K562 (cell line): ENCODE results near the gene RHOA. TPM values are rescaled to one million over a fixed set of nuclear protein-coding genes. Genes with fewer than 3 reads are reported as not detected.

Experiments used
- ATAC-seq: fragments of 200-7000 bp; cut with Tn5 transposase; 3 replicates; pipeline ENCODE4 v1.9.1; 2020; ENCODE audit warnings: moderate library complexity
- BruUV-seq: library from RNA; stranded (reverse); fragments of 400-500 nt; replicated peaks from 2 replicates; lab custom pipeline; 2021; lab: Mats Ljungman, UMichigan
- CTCF ChIA-PET: fragments of 300-600 bp; formaldehyde crosslinking; extraction: SDS; loops from one replicate; lab custom pipeline; 2021; ENCODE audit warnings: low intra/inter-chr PET ratio; lab: Yijun Ruan, JAX
- POLR2A ChIA-PET: fragments of 300-600, 350-650 bp; sonication (Branson Sonifier 250); formaldehyde crosslinking; extraction: SDS; loops from one replicate; lab custom pipeline; 2021; ENCODE audit warnings: antibody characterized with exemption, inconsistent platforms; lab: Yijun Ruan, JAX
- DNase-seq, 4 experiments: peaks; one replicate each; pipeline versions ENCODE4 v3.0.0 to v3.0.0-alpha.2; 2011 to 2018; ENCODE audit warnings: low spot score in 3 of 4, mixed read lengths in 3 of 4; ENCODE audit errors: extremely low read depth in 1 of 4
- FAIRE-seq: peaks from 2 replicates; lab custom pipeline; 2011; peaks lifted over from hg19 to GRCh38; lab: Jason Lieb, UNC
- H2AFZ ChIP-seq: 2 replicates; pipeline ENCODE4 v1.6.0; 2011; ENCODE audit warnings: low read depth, low read length, control low read depth, inconsistent platforms
- H3K27ac ChIP-seq: fragments of 200-600 bp; 3 replicates; pipeline ENCODE4 v1.8.0; 2011; ENCODE audit warnings: low read depth, mild to moderate bottlenecking, control low read depth, inconsistent platforms, low read length, moderate library complexity, mixed read lengths; ENCODE audit errors: extremely low read depth
- H3K27me3 ChIP-seq, 2 experiments: fragments of 300-600 bp in 1 of 2; 2 replicates in 1 of 2; 3 replicates in 1 of 2; pipeline versions ENCODE4 v1.6.0 to v1.8.0; 2011; ENCODE audit warnings: inconsistent platforms in 2 of 2, low read length in 2 of 2, mild to moderate bottlenecking in 1 of 2, mixed read lengths in 1 of 2, moderate library complexity in 1 of 2; ENCODE audit not compliant: control insufficient read depth in 2 of 2, insufficient read depth in 2 of 2
- H3K36me3 ChIP-seq: fragments of 300-600 bp; 3 replicates; pipeline ENCODE4 v1.8.0; 2011; ENCODE audit warnings: mild to moderate bottlenecking, low read length, inconsistent platforms; ENCODE audit not compliant: control insufficient read depth, insufficient read depth
- H3K4me1 ChIP-seq, 2 experiments: fragments of 200-600 bp in 1 of 2; replicated peaks in 1 of 2; 2 replicates in 1 of 2; 3 replicates in 1 of 2; pipeline versions ENCODE4 v1.5.1 to v1.8.0; 2011; ENCODE audit warnings: inconsistent platforms in 2 of 2, low read length in 2 of 2, mild to moderate bottlenecking in 1 of 2, mixed read lengths in 1 of 2, moderate library complexity in 1 of 2; ENCODE audit not compliant: control insufficient read depth in 2 of 2, insufficient read depth in 2 of 2
- H3K4me2 ChIP-seq: 2 replicates; pipeline ENCODE4 v1.6.1; 2011; ENCODE audit warnings: low read length, control low read depth, inconsistent platforms, mixed read lengths; ENCODE audit not compliant: insufficient read depth
- H3K4me3 ChIP-seq: fragments of 200-600 bp; sonication (generic), shearing (Covaris generic); 2 replicates; pipeline ENCODE4 v1.5.1; 2016; ENCODE audit warnings: control low read depth, inconsistent platforms
- H3K79me2 ChIP-seq: fragments of 200-600 bp; 3 replicates; pipeline ENCODE4 v1.8.0; 2011; ENCODE audit warnings: low read length, inconsistent platforms; ENCODE audit not compliant: control insufficient read depth, insufficient read depth
- H3K9ac ChIP-seq, 2 experiments: 2 replicates each; pipeline versions ENCODE4 v1.6.0 to v1.6.1; 2011; ENCODE audit warnings: low read depth in 2 of 2, low read length in 2 of 2, control low read depth in 1 of 2, inconsistent platforms in 1 of 2, mild to moderate bottlenecking in 1 of 2, mixed read lengths in 1 of 2; ENCODE audit not compliant: insufficient read depth in 1 of 2
- H3K9me1 ChIP-seq: one replicate; pipeline ENCODE4 v1.6.0; 2011; ENCODE audit warnings: inconsistent platforms, mild to moderate bottlenecking, low read length, moderate library complexity; ENCODE audit not compliant: control insufficient read depth, insufficient read depth
- H3K9me3 ChIP-seq: replicated peaks from 2 replicates; pipeline ENCODE4 v1.5.1; 2011; ENCODE audit warnings: low read depth, low read length, inconsistent platforms; ENCODE audit not compliant: control insufficient read depth, insufficient read depth
- H4K20me1 ChIP-seq: replicated peaks from 2 replicates; pipeline ENCODE4 v1.6.1; 2011; ENCODE audit warnings: low read length, inconsistent platforms, mixed read lengths; ENCODE audit not compliant: control insufficient read depth, insufficient read depth
- ARNT ChIP-seq, 2 experiments: fragments of 450-650 bp; IDR thresholded peaks; 2 replicates each; pipeline ENCODE4 v1.6.1; 2016; ENCODE audit warnings: mild to moderate bottlenecking in 1 of 2
- DNMT1 ChIP-seq: fragments of 450-650 bp; IDR thresholded peaks from 2 replicates; pipeline ENCODE4 v1.6.1; 2016; ENCODE audit warnings: antibody characterized with exemption, mild to moderate bottlenecking
- HNRNPLL ChIP-seq: fragments of 200-400 bp; formaldehyde crosslinking; IDR thresholded peaks from 2 replicates; pipeline ENCODE4 v1.6.1; 2017; ENCODE audit warnings: low read length, low read depth, mild to moderate bottlenecking; ENCODE audit not compliant: poor library complexity, severe bottlenecking
- KLF1 ChIP-seq: fragments of 450-650 bp; IDR thresholded peaks from 2 replicates; pipeline ENCODE4 v1.6.1; 2016; ENCODE audit warnings: missing genetic modification characterization, missing compliant biosample characterization
- NR4A1 ChIP-seq, 2 experiments: fragments of 250-450 bp in 1 of 2; fragments of 450-650 bp in 1 of 2; sonication (Bioruptor Pico) in 1 of 2; IDR thresholded peaks; 2 replicates each; pipeline versions ENCODE4 v1.4.0 to v1.6.1; 2016 to 2020; ENCODE audit warnings: mild to moderate bottlenecking in 2 of 2, missing compliant biosample characterization in 1 of 2, missing genetic modification characterization in 1 of 2, moderate library complexity in 1 of 2
- PHB2 ChIP-seq: fragments of 450-650 bp; IDR thresholded peaks from 2 replicates; pipeline ENCODE4 v1.6.1; 2017; ENCODE audit warnings: low read depth
- RNF2 ChIP-seq: sonication (generic); IDR thresholded peaks from 2 replicates; pipeline ENCODE4 v1.6.1; 2016
- SMAD1 ChIP-seq: fragments of 150-350 bp; IDR thresholded peaks from 2 replicates; pipeline ENCODE4 v1.6.1; 2014; ENCODE audit warnings: low read length, low read depth; ENCODE audit not compliant: partially characterized antibody
- SNAPC5 ChIP-seq: fragments of 250-450 bp; sonication (Bioruptor Pico); IDR thresholded peaks from 2 replicates; pipeline ENCODE4 v1.8.0; 2021; ENCODE audit warnings: moderate library complexity, mild to moderate bottlenecking, inconsistent platforms
- YBX1 ChIP-seq: fragments of 450-650 bp; IDR thresholded peaks from 2 replicates; pipeline ENCODE4 v1.7.1; 2016; ENCODE audit warnings: mild to moderate bottlenecking
- ZBTB26 ChIP-seq: fragments of 450-650 bp; formaldehyde crosslinking; IDR thresholded peaks from 2 replicates; pipeline ENCODE4 v1.4.0; 2022; ENCODE audit warnings: missing genetic modification characterization
- ZBTB43 ChIP-seq: sonication (generic); formaldehyde crosslinking; IDR thresholded peaks from 2 replicates; pipeline ENCODE4 v1.8.0; 2023; ENCODE audit warnings: mild to moderate bottlenecking, missing genetic modification reagents
- ZNF134 ChIP-seq: fragments of 250-450 bp; sonication (Bioruptor Pico); conservative IDR thresholded peaks from 2 replicates; pipeline ENCODE4 v1.4.0; 2020
- ZNF174 ChIP-seq: fragments of 250-450 bp; sonication (Bioruptor Pico); IDR thresholded peaks from 2 replicates; pipeline ENCODE4 v1.4.0; 2020; ENCODE audit warnings: mild to moderate bottlenecking
- ZNF23 ChIP-seq: fragments of 250-450 bp; sonication (Bioruptor Pico); IDR thresholded peaks from 2 replicates; pipeline ENCODE4 v1.4.0; 2020; ENCODE audit warnings: mild to moderate bottlenecking
- ZNF354B ChIP-seq: fragments of 250-450 bp; sonication (Bioruptor Pico); IDR thresholded peaks from 2 replicates; pipeline ENCODE4 v1.4.0; 2020
- WGBS: fragments of 100-300 bp; shearing (Covaris generic); methylation state at CpG from one replicate; pipeline ENCODE4 v1.1.6; 2016; ENCODE audit warnings: low coverage, mixed read lengths; ENCODE audit not compliant: insufficient coverage; ENCODE audit errors: missing lambda C conversion rate; 5-methylcytosine and 5-hydroxymethylcytosine counted together
- in situ Hi-C: fragments of 300-500 bp; cut with MboI; formaldehyde crosslinking; loops from 4 replicates; pipeline ENCODE4 v1.15.0; 2018; ENCODE audit warnings: inconsistent platforms, mixed read lengths
- intact Hi-C: fragments of 100-400 bp; cut with micrococcal nuclease; formaldehyde crosslinking; loops from 2 replicates; pipeline ENCODE4 v1.14.2; 2022
- polyA plus RNA-seq, 8 experiments: library from polyadenylated mRNA; depleted of rRNA in 4 of 8; stranded (reverse) in 5 of 8; unstranded in 3 of 8; fragments of >200 nt; fragmentation: Nextera tagmentation in 2 of 8; fragmentation: Illumina TruSeq in 1 of 8; extraction: Ambion mirVana in 2 of 8; extraction: Trizol in 1 of 8; gene quantifications; 2 replicates each; pipeline versions ENCODE4 v1.2.1 to v1.2.3, GENCODE V29; 2011 to 2014; ENCODE audit warnings: inconsistent platforms in 1 of 8, missing spikeins in 1 of 8
- total RNA-seq, 7 experiments: library from RNA; depleted of rRNA in 6 of 7; stranded (reverse); fragments of >200 nt in 6 of 7; fragmentation: Illumina TruSeq in 2 of 7; extraction: Trizol in 2 of 7; gene quantifications; 2 replicates each; pipeline versions ENCODE4 v1.2.1 to v1.2.3, GENCODE V29; 2011 to 2021; ENCODE audit warnings: low replicate concordance in 1 of 7
- TF ChIP-seq, protein P1 (sequence below): sonication (generic); formaldehyde crosslinking; IDR thresholded peaks from 2 replicates; pipeline ENCODE4 v1.8.0; 2022; ENCODE audit warnings: mild to moderate bottlenecking, low read depth, missing genetic modification reagents
- TF ChIP-seq, protein P2 (sequence below), 2 experiments: fragments of 450-650 bp in 1 of 2; sonication (generic) in 1 of 2; formaldehyde crosslinking; conservative IDR thresholded peaks; 2 replicates each; pipeline versions ENCODE4 v1.4.0 to v1.8.1; 2020 to 2022; ENCODE audit warnings: mild to moderate bottlenecking in 1 of 2, missing genetic modification reagents in 1 of 2

Gene RHOA
- total and polyA plus RNA-seq, 9 of the 15 experiments (the other 6 are each of a cell fraction or from before 2014, with no cell fraction given) = 136 to 540 (median 236) TPM

DNA sequence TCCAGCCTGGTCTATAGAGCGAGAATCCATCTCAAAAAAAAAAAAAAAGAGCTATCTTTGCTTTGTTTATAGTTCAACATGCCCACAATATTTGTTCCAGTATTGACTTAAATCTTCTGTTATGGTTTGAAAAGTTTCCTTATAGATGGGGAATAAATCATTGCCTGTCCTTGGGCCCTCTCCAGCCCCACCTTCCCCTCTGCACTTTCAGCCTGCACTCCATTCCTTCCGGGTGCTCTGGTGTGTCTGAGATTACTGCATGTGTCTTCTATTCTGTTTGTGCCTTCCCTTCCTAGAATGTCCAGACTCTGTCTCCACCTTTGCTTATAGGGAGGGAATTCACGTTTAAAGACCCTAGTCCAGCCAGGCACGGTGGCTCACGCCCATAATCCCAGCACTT lies 28.4 kb downstream of the RHOA start:
- H3K27ac ChIP-seq = no peak overlapping the region
- in situ Hi-C loops (no loop called here), intact Hi-C loops (loop anchor here (5.0 kb wide), 1 partner anchor 41 kb away; the partner anchor contains the start of gene USP4)
- H3K4me1 ChIP-seq = peaks cover 4 to 15% of the 10 kb centered on the region in 2 experiments; a peak in 4 of 5 replicates
- no peaks in the 10 kb centered on the region for H3K9me1 ChIP-seq
- 42% methylated on average over 3 of the region's 5 CpGs for WGBS
- ATAC-seq (no peak), FAIRE-seq (no peak), DNase-seq (no peak)
- H3K4me2 ChIP-seq = no peak overlapping the region
- H3K4me3 ChIP-seq = no peak overlapping the region
- no peak for TF ChIP-seq ZNF134 (CRISPR knock-in tag)
- no peak for TF ChIP-seq ARNT (IDR thresholded peaks at IDR 0.05)
- TF ChIP-seq, protein P1, sequence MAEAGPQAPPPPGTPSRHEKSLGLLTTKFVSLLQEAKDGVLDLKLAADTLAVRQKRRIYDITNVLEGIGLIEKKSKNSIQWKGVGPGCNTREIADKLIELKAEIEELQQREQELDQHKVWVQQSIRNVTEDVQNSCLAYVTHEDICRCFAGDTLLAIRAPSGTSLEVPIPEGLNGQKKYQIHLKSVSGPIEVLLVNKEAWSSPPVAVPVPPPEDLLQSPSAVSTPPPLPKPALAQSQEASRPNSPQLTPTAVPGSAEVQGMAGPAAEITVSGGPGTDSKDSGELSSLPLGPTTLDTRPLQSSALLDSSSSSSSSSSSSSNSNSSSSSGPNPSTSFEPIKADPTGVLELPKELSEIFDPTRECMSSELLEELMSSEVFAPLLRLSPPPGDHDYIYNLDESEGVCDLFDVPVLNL (CRISPR knock-in tag) = no peak
- no peak for TF ChIP-seq ZBTB43
- no peak for TF ChIP-seq KLF1 (tag)
- TF ChIP-seq ZNF354B (CRISPR knock-in tag) = no peak
- no peak for TF ChIP-seq SNAPC5 (CRISPR knock-in tag)
- TF ChIP-seq HNRNPLL = no peak
- TF ChIP-seq ZBTB26 (CRISPR knock-in tag) = no peak
- no peak for TF ChIP-seq PHB2
- no peak for TF ChIP-seq NR4A1 (CRISPR knock-in tag; IDR thresholded peaks at IDR 0.05)
- TF ChIP-seq NR4A1 (tag; IDR thresholded peaks at IDR 0.05) = no peak
- TF ChIP-seq, protein P2, sequence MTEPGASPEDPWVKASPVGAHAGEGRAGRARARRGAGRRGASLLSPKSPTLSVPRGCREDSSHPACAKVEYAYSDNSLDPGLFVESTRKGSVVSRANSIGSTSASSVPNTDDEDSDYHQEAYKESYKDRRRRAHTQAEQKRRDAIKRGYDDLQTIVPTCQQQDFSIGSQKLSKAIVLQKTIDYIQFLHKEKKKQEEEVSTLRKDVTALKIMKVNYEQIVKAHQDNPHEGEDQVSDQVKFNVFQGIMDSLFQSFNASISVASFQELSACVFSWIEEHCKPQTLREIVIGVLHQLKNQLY (CRISPR knock-in tag; conservative IDR thresholded peaks at IDR 0.05) = no peak
- TF ChIP-seq RNF2 = no peak
- TF ChIP-seq ZNF174 (CRISPR knock-in tag) = no peak
- no peak for TF ChIP-seq SMAD1
- no peak for TF ChIP-seq DNMT1
- no peak for TF ChIP-seq YBX1
- no peak for TF ChIP-seq ZNF23
- H3K79me2 ChIP-seq = peaks cover 90% of the 10 kb centered on the region
- H4K20me1 ChIP-seq = peaks cover 16% of the 10 kb centered on the region
- peaks cover 4% of the 10 kb centered on the region; the same call in 2 of the 3 replicates for H3K36me3 ChIP-seq
- no peaks in the 10 kb centered on the region for H3K9me3 ChIP-seq
- BruUV-seq = no TSS peak
- ChIA-PET CTCF (no interaction called here), POLR2A (interaction anchor here (0.6 kb wide), 1 partner anchor 12 kb away, joined by 4 read pairs; no protein-coding TSS in a partner anchor)
- H3K9ac ChIP-seq = no peak overlapping the region
- no peak overlapping the region for H2AFZ ChIP-seq
- no peaks in the 10 kb centered on the region for H3K27me3 ChIP-seq
